A549 treated with DMSO at 1 μM for 4 hours (cell line): ENCODE results near the gene LCN15. TPM values are rescaled to one million over a fixed set of nuclear protein-coding genes. Genes with fewer than 3 reads are reported as not detected.

Source experiments
- total RNA-seq: library from RNA; stranded (reverse); fragments of 200-300 nt; extraction: Qiagen RNA extraction; gene quantifications from 5 replicates; pipeline ENCODE4 v1.2.3, GENCODE V29; 2022; ENCODE audit warnings: low read depth

LCN15 gene, protein sequence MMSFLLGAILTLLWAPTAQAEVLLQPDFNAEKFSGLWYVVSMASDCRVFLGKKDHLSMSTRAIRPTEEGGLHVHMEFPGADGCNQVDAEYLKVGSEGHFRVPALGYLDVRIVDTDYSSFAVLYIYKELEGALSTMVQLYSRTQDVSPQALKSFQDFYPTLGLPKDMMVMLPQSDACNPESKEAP
- total RNA-seq: not detected in 5 replicates

DNA sequence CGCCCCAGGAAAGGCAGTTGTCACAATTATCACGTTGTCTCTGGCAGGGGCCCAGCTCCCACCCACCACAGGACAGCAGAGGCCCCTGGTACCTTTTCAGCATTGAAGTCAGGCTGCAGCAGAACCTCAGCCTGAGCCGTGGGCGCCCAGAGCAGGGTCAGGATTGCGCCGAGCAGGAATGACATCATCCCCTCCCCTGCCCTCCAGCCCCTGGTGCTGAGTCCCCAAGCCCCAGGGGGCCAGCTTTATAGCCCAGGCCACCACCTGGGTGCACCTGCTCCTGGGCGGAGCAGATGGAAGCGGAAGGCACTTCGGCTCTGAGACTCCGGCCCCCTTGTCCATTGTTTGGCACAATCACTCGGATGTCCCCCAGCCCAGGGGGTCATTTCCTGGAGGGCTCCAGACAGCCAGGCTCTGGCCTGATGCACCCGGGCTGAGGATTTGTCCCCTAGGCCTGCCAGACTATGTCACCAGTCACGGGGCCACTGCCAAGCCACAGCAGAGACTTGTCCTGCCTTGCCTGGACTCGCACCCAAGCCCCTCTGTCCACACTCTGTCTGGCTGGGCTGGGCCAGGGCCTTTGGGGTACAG is at the start of gene LCN15:
LCN15 (minus strand) TSS at position 218 of the 591 bp plus-strand sequence; CDS start at position 188, 30 bp downstream.

GRCh38 chr9:136807281-136808074 is 43.2 kb upstream of the LCN15 start, which contains the start of gene RABL6:
Gene RABL6 (plus strand): TSS chr9:136807948. CDS start chr9:136808197, 249 bp downstream.

GRCh38 chr9:136796238-136796774 is 32.0 kb upstream of the LCN15 start, which contains the start of gene CCDC183:
Gene CCDC183 (plus strand): TSS chr9:136796338. CDS start chr9:136796398, 60 bp downstream.

GRCh38 chr9:136790640-136791515 is 26.6 kb upstream of the LCN15 start, which contains the start of gene TMEM141:
Gene TMEM141 (plus strand): TSS chr9:136791344. CDS start chr9:136791371, 27 bp downstream.

DNA sequence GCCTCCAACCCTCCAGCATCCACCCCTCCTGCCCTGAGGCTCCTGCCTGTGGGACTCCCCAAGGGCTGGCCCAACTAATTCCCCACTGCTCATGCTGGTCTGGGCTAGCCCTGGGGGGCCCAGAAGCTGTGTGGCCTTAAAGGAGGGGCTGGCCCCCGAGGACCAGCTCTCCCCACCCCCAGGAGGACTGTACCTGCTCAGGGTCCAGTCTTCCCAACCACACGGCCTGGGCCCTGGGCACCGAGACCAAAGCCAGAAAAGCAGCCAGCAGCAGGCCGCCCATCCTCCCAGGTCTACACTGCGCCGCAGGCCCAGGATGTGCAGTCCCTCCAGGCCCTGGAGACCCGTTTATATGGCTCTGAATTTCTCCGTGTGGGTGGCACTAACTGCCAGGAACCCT is 16.1 kb downstream of the LCN15 start, which contains the start of gene LCN6:
LCN6 (minus strand) TSS at position 325 of the 400 bp plus-strand sequence; CDS start at position 283, 42 bp downstream.

DNA sequence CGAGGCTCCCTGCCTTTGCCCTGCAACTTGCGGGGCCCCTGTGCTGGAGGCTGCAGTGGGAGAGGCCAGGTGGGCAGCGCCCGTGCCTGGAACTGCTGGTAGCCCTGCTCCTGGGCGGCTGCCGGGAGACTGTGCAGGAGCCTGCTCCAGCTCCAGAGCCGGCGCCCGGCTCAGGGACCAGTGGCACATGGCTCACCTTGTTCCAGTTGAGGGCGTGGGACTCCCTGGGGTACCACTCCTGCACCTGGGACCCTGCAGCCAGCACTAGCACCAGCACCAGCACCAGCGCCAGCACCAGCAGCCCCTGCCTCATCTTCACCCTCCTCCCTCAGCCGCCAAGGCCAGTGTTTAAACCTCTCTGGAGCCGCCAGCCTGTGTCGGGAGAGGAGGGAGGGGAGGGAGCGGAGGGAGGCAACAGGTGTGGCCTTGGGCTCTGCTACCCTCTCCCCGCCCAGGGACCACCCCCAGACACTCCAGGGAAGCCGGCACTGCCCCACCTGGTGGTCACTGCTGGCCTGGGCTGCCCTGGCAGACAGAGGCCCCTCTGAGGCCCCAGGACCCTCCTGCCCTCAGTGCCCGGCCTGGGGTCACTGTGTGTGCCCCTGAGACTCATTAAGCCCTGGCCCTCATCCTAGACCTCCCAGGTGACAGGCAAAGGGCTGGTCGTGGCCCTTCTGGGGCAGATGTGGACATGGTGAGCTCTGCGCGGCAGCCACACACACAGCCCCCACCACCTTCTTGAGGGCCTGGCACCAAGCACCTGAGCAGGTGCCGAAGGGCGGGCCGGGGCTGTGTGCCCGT is 21.5 kb downstream of the LCN15 start, which contains the start of gene LCN10:
LCN10 (minus strand) TSS at position 350 of the 801 bp plus-strand sequence; CDS start at position 313, 37 bp downstream.

DNA sequence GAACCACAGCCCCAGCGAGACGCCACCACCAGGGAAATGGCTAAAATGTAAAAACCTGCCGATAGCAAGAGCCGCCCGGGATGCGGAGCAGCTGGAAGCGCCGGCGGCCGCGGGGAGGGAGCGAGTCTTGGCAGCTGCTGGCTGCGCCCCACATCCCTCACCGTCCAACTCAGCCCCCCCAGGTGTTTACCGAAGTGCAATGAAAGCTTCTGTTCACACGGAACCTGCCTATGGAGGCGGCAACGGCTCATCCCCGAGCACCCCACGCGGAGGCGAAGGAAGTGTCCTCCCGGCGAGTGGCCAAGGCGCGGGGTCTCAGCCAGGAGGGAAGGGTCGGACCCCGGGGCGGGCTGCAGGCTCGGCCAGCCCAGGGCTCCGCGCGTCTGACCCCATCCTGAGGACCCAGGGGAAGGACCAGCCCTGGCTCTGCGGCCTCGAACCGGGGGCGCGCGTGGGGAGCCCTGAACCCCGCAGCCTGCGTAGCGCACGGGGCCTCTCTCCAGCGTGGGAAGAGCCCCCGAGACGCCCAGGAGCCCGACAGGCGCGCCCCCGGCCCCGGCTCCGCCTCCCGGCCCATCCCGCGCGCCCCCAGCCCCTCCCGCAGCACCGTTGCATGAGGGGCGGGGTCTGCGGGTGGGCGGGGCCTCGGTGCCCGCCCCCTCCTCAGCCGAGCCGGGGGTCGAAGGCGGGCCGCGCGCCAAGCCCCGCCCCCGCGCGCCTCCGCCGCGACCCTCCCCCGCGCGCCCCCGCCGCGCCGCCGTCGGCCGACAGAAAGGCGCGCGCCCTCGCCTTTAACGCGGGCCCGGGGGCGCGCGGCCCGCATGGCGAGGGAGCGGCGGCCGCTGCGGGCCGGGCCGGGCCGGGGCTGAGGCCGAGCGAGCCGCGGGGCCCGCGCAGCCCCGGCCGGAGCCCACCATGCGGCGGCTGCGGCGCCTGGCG is 52.3 kb downstream of the LCN15 start, which contains the start of gene DIPK1B:
DIPK1B (plus strand) TSS at position 822 of the 939 bp plus-strand sequence; CDS start at position 916, 94 bp downstream.

Other genes with a start within 250 kb of the LCN15 start
- 9.7 to 13.2 TPM (median 11.3 TPM) in 5 replicates for gene NOTCH1, start 218.5 kb downstream of the LCN15 start, total RNA-seq
- gene EGFL7, start 101.6 kb downstream of the LCN15 start, total RNA-seq: 41.7 to 60.0 TPM (median 50.7 TPM) in 5 replicates
- 72.3 to 105 TPM (median 98.6 TPM) in 5 replicates for gene AGPAT2, start 77.1 kb downstream of the LCN15 start, total RNA-seq
- 7.1 to 10.2 TPM (median 8.0 TPM) in 5 replicates for gene DIPK1B, start 51.9 kb downstream of the LCN15 start, total RNA-seq
- not detected in 5 replicates for gene LCN10, start 21.6 kb downstream of the LCN15 start, total RNA-seq
- gene LCN6, start 16.0 kb downstream of the LCN15 start, total RNA-seq: not detected in 5 replicates
- not detected in 5 replicates for gene LCN8, start 6.3 kb downstream of the LCN15 start, total RNA-seq
- 64.9 to 72.6 TPM (median 70.3 TPM) in 5 replicates for gene TMEM141, start 26.8 kb upstream of the LCN15 start, total RNA-seq
- gene CCDC183, start 31.8 kb upstream of the LCN15 start, total RNA-seq: 0.10 to 0.34 TPM (median 0.26 TPM) in 5 replicates
- gene RABL6, start 43.4 kb upstream of the LCN15 start, total RNA-seq: 65.6 to 91.8 TPM (median 82.0 TPM) in 5 replicates
- 3.2 to 4.8 TPM (median 3.8 TPM) in 5 replicates for gene AJM1, start 78.0 kb upstream of the LCN15 start, total RNA-seq
- 270 to 314 TPM (median 281 TPM) in 5 replicates for gene PHPT1, start 84.9 kb upstream of the LCN15 start, total RNA-seq
- gene MAMDC4, start 87.8 kb upstream of the LCN15 start, total RNA-seq: 1.8 to 5.4 TPM (median 4.1 TPM) in 5 replicates
- gene EDF1, start 101.8 kb upstream of the LCN15 start, total RNA-seq: 440 to 480 TPM (median 443 TPM) in 5 replicates
- gene TRAF2, start 122.0 kb upstream of the LCN15 start, total RNA-seq: 42.4 to 76.5 TPM (median 63.8 TPM) in 5 replicates
- 67.1 to 97.1 TPM (median 91.2 TPM) in 5 replicates for gene FBXW5, start 180.2 kb upstream of the LCN15 start, total RNA-seq
- gene C8G, start 180.7 kb upstream of the LCN15 start, total RNA-seq: 0.71 to 1.5 TPM (median 1.1 TPM) in 5 replicates
- gene LCN12, start 187.8 kb upstream of the LCN15 start, total RNA-seq: 0.95 to 1.9 TPM (median 1.4 TPM) in 5 replicates
- gene PTGDS, start 213.0 kb upstream of the LCN15 start, total RNA-seq: 0.28 to 0.37 TPM (median 0.33 TPM) in 3 of 5 replicates, not detected in the others
- gene LCNL1, start 218.5 kb upstream of the LCN15 start, total RNA-seq: 0.02 to 0.10 TPM (median 0.05 TPM) in 3 of 5 replicates, not detected in the others
- 44.8 to 86.6 TPM (median 72.0 TPM) in 5 replicates for gene PAXX, start 227.9 kb upstream of the LCN15 start, total RNA-seq
- gene CLIC3, start 232.1 kb upstream of the LCN15 start, total RNA-seq: 2.2 to 2.7 TPM (median 2.6 TPM) in 5 replicates